Hematopoietic multipotent progenitor cell (in vitro differentiated cells): ENCODE data around the gene NDNF. TPM values are rescaled to one million over a fixed set of nuclear protein-coding genes. Genes with fewer than 3 reads are reported as not detected.

Experiments
- DNase-seq, 3 donors: peaks; one replicate each; pipeline ENCODE4 v3.0.0-alpha.2; 2011 to 2015; ENCODE audit warnings: low read depth in 2 of 3, low spot score in 2 of 3
- total RNA-seq: library from RNA; depleted of rRNA; stranded (reverse); fragments of >200 nt; gene quantifications from one replicate; pipeline ENCODE4 v1.2.3, GENCODE V29; 2012

NDNF gene, protein sequence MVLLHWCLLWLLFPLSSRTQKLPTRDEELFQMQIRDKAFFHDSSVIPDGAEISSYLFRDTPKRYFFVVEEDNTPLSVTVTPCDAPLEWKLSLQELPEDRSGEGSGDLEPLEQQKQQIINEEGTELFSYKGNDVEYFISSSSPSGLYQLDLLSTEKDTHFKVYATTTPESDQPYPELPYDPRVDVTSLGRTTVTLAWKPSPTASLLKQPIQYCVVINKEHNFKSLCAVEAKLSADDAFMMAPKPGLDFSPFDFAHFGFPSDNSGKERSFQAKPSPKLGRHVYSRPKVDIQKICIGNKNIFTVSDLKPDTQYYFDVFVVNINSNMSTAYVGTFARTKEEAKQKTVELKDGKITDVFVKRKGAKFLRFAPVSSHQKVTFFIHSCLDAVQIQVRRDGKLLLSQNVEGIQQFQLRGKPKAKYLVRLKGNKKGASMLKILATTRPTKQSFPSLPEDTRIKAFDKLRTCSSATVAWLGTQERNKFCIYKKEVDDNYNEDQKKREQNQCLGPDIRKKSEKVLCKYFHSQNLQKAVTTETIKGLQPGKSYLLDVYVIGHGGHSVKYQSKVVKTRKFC
- not detected for total RNA-seq

GRCh38 chr4:121072224-121073003, at the start of gene NDNF:
NDNF (minus strand) TSS chr4:121072535; CDS start chr4:121045837, 26,698 bp downstream.
- DNase-seq = peak; percentile 19 to 37 (median 21)

GRCh38 chr4:121119715-121120114, 47.4 kb upstream of the NDNF start:
- DNase-seq = no peak

DNA sequence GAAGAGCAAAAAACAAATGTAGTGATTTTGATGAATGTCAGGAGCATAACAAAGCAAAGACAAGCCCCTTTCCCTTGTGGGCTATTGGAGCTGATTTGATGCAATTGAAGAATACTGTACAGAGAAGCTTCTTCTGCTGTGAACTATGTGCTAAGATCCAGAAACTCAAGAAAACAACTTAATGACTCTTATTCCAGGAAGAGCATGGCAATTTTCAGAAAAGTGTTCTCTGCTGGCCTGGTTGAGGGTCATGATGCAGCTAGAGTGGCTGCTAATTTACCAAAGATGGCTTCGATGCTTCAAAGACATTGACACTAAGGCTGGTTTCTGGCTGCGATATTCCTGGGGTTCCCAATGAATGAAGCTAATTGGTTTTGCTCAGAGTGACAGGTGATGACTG, 46.0 kb upstream of the NDNF start:
- DNase-seq = no peak

DNA sequence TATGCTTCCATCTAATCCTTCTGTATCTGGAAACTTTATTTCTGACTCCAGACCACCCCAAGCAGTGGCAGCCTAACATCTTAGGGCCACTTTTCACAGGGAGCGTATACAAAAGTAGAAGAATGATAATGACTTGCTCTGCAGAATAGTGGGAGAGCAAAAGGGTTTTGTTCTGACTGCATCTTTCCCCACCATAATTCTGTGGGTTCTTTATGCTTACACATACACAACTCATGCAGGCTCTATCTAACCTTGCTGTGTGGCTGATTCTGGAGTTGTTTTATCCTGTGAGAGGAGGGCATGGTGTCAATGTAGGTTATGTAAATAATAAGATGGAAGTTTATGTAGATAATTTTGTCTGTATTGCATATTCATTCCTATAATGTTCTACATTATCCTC, 42.4 kb upstream of the NDNF start:
- no peak for DNase-seq

GRCh38 chr4:121112530-121112929, 40.2 kb upstream of the NDNF start:
- DNase-seq = peak in 1 of 3 donors; percentile 10

- no peak for DNase-seq
Observed at GRCh38 chr4:121108557-121108956, 36.2 kb upstream of the NDNF start.

DNA sequence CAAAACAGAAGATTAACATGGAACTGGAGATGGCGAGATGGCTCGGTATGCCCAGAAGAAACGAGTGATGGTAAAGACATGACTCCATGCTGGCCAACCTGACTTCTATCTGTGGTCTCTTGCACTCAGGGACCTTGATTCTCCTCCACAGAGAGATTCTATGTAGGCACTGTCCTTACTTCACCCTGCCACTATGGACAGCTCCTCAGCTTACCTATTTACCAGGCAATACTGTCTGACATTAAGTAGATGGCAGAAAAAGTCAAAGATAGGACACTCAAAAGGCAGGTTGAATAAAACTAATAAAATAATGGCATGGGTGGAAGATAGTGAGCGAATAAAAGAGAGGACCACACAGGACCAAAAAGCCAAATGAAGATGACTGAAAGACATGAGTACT, 35.2 kb upstream of the NDNF start:
- DNase-seq = no peak

DNA sequence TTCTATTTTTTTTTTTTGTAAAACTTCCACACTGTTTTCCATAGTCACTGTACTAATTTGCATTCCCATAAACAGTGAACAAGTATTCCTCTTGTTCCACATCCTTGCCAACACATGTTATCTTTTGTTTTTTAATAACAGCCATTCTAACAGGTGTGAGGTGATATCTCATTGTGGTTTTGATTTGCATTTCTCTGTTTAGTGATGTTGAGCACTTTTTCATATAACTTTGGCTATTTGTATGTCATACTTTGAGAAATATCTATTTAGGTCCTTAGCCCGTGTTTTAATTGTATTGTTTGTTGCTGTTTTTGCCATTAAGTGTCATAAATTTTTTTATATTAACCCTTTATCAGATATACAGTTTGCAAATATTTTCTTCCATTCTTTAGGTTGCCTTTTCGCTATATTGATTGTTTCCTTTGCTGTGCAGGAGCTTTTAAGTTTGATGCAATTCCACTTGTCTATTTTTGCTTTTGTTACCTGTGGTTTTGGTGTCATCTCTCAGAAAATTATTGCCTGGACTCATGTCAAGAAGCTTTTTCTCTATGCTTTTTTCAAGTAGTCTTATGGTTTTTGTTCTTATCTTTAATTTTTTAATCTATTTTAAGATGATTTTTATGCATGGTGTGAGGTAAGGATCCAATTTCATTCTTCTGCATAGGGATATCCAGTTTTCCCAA, 27.9 kb upstream of the NDNF start:
- no peak for DNase-seq

- DNase-seq = peak in 2 of 3 donors; percentile 22 to 52
Observed at GRCh38 chr4:121098266-121098665, 25.9 kb upstream of the NDNF start.

DNA sequence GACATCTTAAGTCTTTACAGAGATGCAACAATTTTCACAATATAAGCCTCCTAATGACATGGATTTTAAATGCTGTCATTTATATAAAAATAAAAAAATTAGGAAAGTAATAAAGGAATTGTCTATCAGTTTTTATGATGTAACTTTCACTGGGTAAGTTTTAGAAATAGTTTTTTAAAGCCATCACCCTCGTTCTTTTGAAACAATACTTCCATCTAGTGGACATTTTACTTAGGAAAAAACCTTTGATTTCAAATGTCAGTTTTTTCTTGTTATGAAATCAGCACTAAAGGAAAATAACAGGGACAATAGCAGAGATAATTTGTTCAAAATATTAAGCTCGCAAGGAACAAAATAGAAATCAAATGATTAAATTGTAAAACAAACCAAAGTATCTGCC, 24.3 kb upstream of the NDNF start:
- peak in 2 of 3 donors; percentile 13 to 59 for DNase-seq

DNA sequence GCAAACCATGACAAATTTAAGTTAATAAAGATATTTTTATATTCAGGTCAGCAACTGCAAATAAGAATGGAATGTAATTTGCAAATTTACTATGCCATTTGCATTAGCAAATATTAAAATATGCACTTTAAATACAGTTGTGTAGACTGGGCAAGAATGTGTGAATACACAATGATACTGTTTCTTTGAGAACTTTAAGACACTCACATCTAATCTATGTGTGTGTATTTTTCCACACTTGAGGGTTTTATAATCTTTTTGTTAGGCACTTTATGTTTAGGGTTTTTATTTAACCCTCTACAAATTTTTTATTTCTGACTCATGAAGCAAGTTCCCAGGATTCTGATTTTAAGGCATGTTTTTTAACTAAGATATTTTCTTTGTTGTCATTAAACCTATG, 23.9 kb upstream of the NDNF start:
- DNase-seq = no peak

DNA sequence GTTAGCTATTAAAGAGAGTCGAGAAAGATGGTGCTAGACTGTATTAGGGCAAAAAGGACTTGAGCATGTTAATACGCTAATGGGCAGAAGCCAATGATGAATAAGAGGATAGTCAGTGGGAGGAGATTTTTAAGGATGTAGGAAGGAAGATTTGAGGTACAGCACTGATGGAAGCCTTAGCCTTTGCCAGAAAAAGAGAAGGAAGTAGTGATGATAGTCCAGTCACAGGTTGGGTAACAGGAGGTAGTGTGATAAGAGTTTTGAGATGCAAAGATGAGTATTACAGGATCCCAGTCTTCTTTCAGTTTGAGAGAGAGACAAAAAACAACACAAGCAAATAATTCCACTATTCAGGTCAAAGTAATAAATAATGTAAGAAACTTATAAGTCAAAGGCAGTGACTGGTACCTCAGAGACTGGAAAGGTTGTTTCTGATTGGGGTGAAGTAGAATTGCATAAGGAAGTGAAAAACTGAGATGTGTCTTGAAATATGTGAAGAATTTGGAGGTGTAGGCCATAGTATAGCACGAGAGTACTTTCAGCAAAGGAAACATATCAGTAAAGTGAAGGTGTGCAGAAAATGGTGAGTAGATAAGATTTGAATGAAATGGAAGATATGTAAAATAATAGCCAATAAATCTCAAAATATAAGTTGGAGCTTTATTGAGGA, 22.1 kb upstream of the NDNF start:
- no peak for DNase-seq

DNA sequence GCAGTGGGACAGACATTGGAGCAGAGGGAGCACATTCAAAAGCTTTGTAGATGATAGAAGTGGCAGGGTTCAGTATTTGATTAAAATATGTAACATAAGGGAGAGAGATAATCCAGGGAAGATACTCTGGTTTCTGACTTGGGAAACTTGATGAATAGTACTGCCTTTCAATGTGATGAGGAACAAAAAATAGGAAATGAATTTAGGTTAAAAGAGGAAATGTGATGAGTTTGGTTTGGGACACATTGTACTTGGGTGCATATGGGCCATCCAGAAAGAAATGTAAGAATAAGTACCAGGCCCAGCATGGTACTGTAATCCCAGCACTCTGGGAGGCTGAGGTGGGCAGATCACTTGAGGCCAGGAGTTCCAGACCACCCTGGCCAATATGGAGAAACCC, 20.9 kb upstream of the NDNF start:
- DNase-seq = no peak

DNA sequence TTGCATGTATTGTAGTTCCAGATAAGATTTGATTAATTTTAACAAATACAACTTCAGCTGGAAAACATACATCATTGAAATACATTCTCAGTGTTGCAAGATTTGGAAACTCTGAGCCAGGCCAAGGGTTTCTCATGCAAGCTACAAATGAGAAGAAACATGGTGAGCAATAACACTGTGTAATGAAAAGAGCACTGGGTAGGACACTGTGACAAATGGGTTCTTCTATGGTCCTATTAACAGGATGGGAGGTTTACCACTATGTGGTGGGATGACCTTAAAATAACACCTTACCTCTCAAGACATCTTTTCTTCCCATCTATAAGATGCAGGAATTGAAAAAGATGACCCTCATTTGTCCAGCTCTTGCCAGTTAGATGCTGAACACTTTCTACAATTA, 19.6 kb upstream of the NDNF start:
- DNase-seq = no peak

DNA sequence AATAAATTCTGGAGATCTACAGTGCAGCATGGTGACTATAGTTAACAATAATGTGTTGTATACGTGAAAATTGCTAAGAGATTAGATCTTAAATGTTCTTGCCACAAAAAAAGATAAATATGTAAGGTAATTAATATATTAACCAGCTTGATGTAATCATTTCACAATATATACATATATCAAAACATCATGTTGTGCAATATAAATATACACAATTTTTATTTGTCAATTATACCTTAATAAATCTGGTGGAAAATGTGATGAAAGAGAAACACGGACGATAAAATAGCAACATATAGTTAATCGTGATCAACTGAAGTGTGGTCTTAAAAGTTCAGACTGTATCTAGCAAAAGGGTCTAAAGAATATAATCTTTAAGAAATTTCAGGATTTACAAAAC, 16.5 kb upstream of the NDNF start:
- no peak for DNase-seq

DNA sequence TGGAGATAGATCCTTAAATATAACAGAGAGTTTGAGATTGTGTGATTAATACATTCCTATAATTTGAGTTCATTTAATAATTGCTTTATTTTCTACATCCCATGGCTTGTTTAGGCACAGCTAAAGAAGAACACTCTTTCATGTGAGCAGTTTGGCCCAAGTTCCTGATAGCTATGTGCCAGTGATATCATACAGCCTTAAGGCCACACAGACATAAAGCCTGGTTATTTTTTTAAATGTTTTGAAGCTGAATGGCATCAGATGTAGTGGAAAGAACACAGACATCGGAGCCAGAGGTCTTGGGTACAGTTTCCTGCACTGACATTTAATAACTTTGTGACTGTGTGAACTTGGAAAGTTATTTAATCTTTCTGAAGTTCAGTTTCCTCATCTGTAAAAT, 7.0 kb upstream of the NDNF start:
- DNase-seq = no peak

DNA sequence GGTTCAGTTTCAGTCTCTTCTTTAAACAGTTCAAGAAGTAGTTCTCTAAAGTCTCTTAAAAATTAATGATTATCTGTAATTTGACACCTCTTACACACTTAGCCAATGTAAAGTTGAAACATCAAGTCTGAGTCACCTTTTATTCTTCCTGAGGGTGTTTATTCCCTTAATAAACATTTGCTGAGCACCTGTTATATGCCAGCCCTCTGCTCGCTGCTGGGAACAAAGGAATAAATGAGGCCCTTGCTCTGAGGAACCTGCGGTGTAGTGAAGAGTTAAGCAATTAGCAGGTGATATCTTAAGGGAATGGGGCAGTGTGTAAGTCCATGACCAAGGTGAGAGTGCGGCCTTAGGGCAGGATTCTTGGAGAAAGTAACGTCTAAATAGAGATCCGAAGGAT, 5.2 kb upstream of the NDNF start:
- no peak for DNase-seq

- no peak for DNase-seq
Observed at GRCh38 chr4:121076416-121076815, 4.1 kb upstream of the NDNF start.

- DNase-seq = no peak
Observed at GRCh38 chr4:121073672-121074381, 1.5 kb upstream of the NDNF start.

DNA sequence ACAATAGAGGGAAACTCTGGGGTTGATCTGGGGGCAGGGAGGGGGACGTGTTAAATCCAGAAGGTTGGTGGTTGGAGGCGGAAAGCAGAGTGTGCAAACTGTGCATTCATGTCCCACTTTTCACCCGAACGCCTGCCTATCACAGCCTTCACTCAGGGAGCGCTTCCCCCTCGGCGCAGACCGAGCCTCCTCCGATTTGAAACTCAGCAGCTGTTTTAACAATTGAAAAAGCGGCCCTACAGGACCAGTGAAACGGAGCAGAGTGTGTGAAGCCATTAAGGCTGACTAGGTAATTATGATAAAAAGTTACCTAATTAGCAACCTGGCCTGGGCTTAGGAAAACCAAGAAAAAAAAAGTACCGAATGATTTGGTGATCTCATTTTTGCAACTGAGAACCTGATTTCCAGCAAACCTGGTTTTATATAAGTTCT, 685 bp upstream of the NDNF start:
- DNase-seq = peak in 2 of 3 donors; percentile 19 to 23
